ENCODE measurements around the gene DTNB.
"Not testable (repeated sequence)": the region's sequence is repeated elsewhere in the genome, so short reads cannot be mapped to it uniquely, and the experiment has no call there.

The DTNB gene

DNA sequence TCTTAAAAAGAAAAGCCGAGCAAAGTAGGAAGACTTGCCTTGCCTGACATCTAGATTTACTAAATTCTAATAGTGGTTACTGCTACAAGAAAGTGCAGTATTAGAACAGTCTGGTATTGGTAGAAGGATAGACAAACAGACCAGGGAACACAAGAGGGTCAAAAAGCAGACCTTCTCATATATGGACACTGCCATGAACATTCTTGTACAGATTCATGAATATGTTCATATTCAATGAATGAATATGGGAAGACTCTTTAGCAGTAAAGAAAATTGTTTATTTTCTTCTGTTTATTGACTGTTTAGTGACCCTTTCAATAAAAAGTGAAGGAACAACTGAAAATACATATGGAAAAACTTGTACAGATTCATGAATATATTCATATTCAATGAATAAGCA, 37.6 kb downstream of the DTNB start:
- Histone ChIP-seq H3K36me3 (replicated peaks; ENCODE audit: low read depth, low read length) (no peaks in the 10 kb centered on the region), H2AFZ (ENCODE audit: low read depth, low read length) (no peak overlapping the region), H3K9me3 (ENCODE audit: insufficient read depth, low read length) (no peaks in the 10 kb centered on the region), H3K4me3 (ENCODE audit: low read length) (no peak overlapping the region), H3K27ac (ENCODE audit: low read length) (no peak overlapping the region), H3K79me2 (ENCODE audit: low read length) (no peaks in the 10 kb centered on the region), H3K4me2 (ENCODE audit: low read length) (no peak overlapping the region), H3K9ac (ENCODE audit: low read length) (no peak overlapping the region), H3K4me1 (ENCODE audit: low read length) (peaks cover 7% of the 10 kb centered on the region), H3K27me3 (ENCODE audit: low read depth, low read length) (no peaks in the 10 kb centered on the region), H4K20me1 (ENCODE audit: insufficient read depth, low read length) (no peaks in the 10 kb centered on the region)
- no peak for TF ChIP-seq EZH2phosphoT487 (IDR thresholded peaks at IDR 0.05; ENCODE audit: low read depth)
- TF ChIP-seq, protein P1, sequence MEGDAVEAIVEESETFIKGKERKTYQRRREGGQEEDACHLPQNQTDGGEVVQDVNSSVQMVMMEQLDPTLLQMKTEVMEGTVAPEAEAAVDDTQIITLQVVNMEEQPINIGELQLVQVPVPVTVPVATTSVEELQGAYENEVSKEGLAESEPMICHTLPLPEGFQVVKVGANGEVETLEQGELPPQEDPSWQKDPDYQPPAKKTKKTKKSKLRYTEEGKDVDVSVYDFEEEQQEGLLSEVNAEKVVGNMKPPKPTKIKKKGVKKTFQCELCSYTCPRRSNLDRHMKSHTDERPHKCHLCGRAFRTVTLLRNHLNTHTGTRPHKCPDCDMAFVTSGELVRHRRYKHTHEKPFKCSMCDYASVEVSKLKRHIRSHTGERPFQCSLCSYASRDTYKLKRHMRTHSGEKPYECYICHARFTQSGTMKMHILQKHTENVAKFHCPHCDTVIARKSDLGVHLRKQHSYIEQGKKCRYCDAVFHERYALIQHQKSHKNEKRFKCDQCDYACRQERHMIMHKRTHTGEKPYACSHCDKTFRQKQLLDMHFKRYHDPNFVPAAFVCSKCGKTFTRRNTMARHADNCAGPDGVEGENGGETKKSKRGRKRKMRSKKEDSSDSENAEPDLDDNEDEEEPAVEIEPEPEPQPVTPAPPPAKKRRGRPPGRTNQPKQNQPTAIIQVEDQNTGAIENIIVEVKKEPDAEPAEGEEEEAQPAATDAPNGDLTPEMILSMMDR (IDR thresholded peaks at IDR 0.05; ENCODE audit: low read depth, low read length): no peak

DNA sequence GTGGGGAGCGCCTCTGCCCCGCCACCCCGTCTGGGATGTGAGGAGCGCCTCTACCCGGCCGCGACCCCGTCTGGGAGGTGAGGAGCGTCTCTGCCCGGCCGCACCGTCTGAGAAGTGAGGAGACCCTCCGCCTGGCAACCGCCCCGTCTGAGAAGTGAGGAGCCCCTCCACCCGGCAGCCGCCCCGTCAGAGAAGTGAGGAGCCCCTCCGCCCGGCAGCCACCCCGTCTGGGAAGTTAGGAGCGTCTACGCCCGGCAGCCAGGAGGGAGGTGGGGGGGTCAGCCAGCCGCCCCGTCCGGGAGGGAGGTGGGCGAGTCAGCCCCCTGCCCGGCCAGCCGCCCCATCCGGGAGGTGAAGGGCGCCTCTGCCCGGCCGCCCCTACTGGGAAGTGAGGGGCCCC, 39.6 kb downstream of the DTNB start:
- not testable (repeated sequence) for H2AFZ ChIP-seq (ENCODE audit: low read depth, low read length); H3K4me2 ChIP-seq (ENCODE audit: low read length); H3K79me2 ChIP-seq (ENCODE audit: low read length); H3K9ac ChIP-seq (ENCODE audit: low read length); H3K36me3 ChIP-seq (replicated peaks; ENCODE audit: low read depth, low read length); H3K27me3 ChIP-seq (ENCODE audit: low read depth, low read length); H3K4me1 ChIP-seq (ENCODE audit: low read length); H4K20me1 ChIP-seq (ENCODE audit: insufficient read depth, low read length); H3K27ac ChIP-seq (ENCODE audit: low read length); H3K4me3 ChIP-seq (ENCODE audit: low read length); H3K9me3 ChIP-seq (ENCODE audit: insufficient read depth, low read length)

DNA sequence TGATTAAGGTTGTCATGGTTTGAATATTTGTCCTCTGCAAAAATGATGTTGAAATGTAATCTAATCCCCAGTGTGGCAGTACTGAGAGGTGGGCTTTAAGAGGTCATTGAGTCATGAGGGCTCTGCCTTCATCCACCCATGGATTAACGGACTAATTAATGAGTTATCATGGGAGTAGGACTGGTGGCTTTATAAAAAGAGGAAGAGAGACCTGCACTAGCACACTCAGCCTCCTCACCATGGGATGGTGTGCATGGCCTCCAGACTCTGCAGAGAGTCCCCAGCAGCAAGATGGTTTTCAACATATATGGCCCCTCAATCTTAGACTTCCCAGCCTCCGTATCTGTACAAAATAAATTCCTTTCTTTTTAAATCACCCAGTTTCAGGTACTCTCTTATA, 41.0 kb downstream of the DTNB start:
- no peak overlapping the region for H3K4me3 ChIP-seq (ENCODE audit: low read length)
- no peaks in the 10 kb centered on the region for H3K9me3 ChIP-seq (ENCODE audit: insufficient read depth, low read length)
- no peak for TF ChIP-seq EZH2phosphoT487 (IDR thresholded peaks at IDR 0.05; ENCODE audit: low read depth)
- TF ChIP-seq, protein P1 (IDR thresholded peaks at IDR 0.05; ENCODE audit: low read depth, low read length): no peak
- no peak overlapping the region for H3K9ac ChIP-seq (ENCODE audit: low read length)
- H3K27me3 ChIP-seq (ENCODE audit: low read depth, low read length): no peaks in the 10 kb centered on the region
- H3K4me1 ChIP-seq (ENCODE audit: low read length): peaks cover 7% of the 10 kb centered on the region
- no peak overlapping the region for H3K4me2 ChIP-seq (ENCODE audit: low read length)
- no peaks in the 10 kb centered on the region for H3K36me3 ChIP-seq (replicated peaks; ENCODE audit: low read depth, low read length)
- H3K79me2 ChIP-seq (ENCODE audit: low read length): no peaks in the 10 kb centered on the region
- H3K27ac ChIP-seq (ENCODE audit: low read length): no peak overlapping the region
- no peak overlapping the region for H2AFZ ChIP-seq (ENCODE audit: low read depth, low read length)
- no peaks in the 10 kb centered on the region for H4K20me1 ChIP-seq (ENCODE audit: insufficient read depth, low read length)

DNA sequence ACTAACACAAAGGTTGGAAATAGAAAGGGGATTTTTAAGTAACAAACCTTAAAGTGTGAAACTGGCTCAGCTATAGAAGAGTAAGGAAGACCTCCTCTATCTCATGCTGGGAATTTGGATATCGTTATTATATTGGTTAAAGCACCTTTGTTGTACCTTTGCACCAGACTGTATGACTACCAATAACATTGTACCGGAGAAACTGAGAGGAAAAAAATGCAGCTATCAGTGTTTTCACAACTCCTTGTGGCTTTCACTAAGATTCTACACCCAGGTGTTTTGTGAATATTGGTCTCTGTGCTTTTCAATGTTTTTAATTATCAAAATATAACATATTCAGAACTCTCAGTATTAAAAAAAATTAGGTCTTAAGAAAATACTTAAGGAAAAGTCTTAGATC, 48.7 kb downstream of the DTNB start:
- Histone ChIP-seq H3K79me2 (ENCODE audit: low read length) (no peaks in the 10 kb centered on the region), H3K27me3 (ENCODE audit: low read depth, low read length) (no peaks in the 10 kb centered on the region), H3K4me1 (ENCODE audit: low read length) (no peaks in the 10 kb centered on the region), H3K36me3 (replicated peaks; ENCODE audit: low read depth, low read length) (no peaks in the 10 kb centered on the region), H3K9me3 (ENCODE audit: insufficient read depth, low read length) (no peaks in the 10 kb centered on the region), H2AFZ (ENCODE audit: low read depth, low read length) (no peak overlapping the region), H3K4me2 (ENCODE audit: low read length) (no peak overlapping the region), H3K4me3 (ENCODE audit: low read length) (no peak overlapping the region), H3K9ac (ENCODE audit: low read length) (no peak overlapping the region), H3K27ac (ENCODE audit: low read length) (no peak overlapping the region), H4K20me1 (ENCODE audit: insufficient read depth, low read length) (no peaks in the 10 kb centered on the region)
- no peak for TF ChIP-seq EZH2phosphoT487 (IDR thresholded peaks at IDR 0.05; ENCODE audit: low read depth)
- TF ChIP-seq, protein P1 (IDR thresholded peaks at IDR 0.05; ENCODE audit: low read depth, low read length): no peak

DNA sequence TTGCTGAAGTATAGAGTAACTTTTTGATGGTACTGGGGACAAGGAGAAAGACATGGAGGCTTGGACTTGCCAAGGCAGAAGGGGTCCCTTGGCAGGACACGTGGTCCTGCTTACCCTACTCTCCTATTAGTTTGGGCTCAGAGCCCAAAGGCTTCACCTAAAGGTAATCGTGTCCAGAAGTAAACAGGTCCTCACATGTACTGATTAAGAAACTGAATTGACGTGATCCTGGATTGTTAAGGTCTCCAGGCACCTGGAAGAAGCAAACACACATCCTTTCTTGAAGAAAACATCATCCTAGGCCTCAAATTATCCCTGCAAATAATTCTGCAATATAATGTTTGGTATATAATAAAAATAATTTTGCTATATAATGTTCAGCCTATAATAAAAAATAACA, 50.0 kb downstream of the DTNB start:
- TF ChIP-seq, protein P1 (IDR thresholded peaks at IDR 0.05; ENCODE audit: low read depth, low read length): no peak
- no peak for TF ChIP-seq EZH2phosphoT487 (IDR thresholded peaks at IDR 0.05; ENCODE audit: low read depth)
- no peak overlapping the region for H3K9ac ChIP-seq (ENCODE audit: low read length)
- no peaks in the 10 kb centered on the region for H3K79me2 ChIP-seq (ENCODE audit: low read length)

More for the DNA sequence above, 50.0 kb downstream of the DTNB start:
- Histone ChIP-seq H4K20me1 (ENCODE audit: insufficient read depth, low read length) (no peaks in the 10 kb centered on the region), H3K4me2 (ENCODE audit: low read length) (no peak overlapping the region), H3K4me1 (ENCODE audit: low read length) (no peaks in the 10 kb centered on the region), H3K36me3 (replicated peaks; ENCODE audit: low read depth, low read length) (no peaks in the 10 kb centered on the region), H3K9me3 (ENCODE audit: insufficient read depth, low read length) (no peaks in the 10 kb centered on the region), H3K27ac (ENCODE audit: low read length) (no peak overlapping the region), H3K4me3 (ENCODE audit: low read length) (no peak overlapping the region), H2AFZ (ENCODE audit: low read depth, low read length) (no peak overlapping the region), H3K27me3 (ENCODE audit: low read depth, low read length) (no peaks in the 10 kb centered on the region)
